NCI-H2081 treated with DMSO at 0.1 percent for 48 hours (cell line): ENCODE results near the gene BTNL3.
"Not testable (repeated sequence)": the region's sequence is repeated elsewhere in the genome, so short reads cannot be mapped to it uniquely, and the experiment has no call there.

ENCODE experiments used
- DNase-seq: peaks from one replicate; lab custom pipeline; 2025; lab: John Stamatoyannopoulos, UW

The BTNL3 gene

DNA sequence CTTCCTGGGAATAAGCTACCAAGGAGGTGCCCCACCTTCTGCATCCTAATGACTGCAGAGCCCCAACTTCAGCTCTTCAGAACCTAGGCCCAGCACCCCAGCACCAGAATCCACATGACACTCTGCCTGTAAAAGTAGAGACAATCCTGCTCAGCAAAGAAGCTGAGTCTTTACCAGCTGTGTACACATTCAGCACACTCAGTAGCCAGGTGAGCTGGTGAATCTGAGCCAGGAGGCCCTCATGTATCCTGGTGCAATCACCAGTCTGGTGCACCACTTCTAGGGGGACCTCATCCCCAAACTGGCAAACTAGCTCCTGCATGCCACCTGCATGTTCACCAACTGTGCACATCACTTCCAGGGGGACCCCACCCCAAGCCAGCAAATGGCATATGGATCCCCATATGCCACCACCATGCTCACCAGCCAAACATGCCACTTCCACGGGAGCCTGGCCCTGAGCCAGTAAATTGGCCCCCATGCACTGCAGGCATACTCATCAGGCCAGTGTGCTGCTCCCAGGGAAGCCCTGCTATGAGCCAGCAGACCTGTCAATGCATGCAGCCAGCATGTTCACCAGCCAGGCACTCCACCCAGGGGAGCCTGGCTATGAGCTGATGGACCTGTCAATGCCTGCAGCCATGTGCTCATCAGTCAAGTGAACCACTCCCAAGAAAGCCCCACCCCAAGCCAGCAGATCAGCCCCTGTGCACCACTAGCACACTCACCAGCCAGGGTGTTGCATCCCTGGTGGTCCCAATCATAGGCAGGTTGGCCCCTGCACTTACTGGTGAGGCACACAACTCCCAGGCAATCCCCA lies 35.8 kb downstream of the BTNL3 start:
- no peak for DNase-seq

DNA sequence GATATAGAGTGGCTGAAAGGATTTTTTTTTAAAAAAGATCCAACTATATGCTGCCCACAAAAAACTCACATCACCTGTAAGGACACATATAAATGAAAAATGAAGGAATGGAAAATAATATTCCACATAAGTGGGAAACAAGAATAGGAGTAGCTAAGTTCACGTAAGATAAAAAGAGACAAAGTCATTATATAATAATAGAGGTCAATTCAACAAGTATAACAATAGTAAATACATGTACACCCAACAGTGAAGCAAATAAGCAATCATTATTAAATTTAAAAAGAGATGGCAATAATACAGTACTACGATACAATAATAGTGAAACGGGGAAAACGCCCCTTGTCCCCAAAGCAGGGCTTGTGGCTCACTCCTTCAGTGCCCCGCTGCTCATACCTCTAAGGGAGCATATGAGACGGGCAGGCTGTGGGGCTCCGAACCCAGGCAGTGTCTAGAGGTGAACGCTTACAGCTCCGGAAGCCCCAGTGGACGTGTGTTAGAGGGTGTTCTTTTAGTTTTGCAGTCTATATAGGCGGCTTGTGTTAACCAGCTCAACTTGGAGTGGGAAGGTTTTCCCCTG lies 38.9 kb downstream of the BTNL3 start:
- no peak for DNase-seq

DNA sequence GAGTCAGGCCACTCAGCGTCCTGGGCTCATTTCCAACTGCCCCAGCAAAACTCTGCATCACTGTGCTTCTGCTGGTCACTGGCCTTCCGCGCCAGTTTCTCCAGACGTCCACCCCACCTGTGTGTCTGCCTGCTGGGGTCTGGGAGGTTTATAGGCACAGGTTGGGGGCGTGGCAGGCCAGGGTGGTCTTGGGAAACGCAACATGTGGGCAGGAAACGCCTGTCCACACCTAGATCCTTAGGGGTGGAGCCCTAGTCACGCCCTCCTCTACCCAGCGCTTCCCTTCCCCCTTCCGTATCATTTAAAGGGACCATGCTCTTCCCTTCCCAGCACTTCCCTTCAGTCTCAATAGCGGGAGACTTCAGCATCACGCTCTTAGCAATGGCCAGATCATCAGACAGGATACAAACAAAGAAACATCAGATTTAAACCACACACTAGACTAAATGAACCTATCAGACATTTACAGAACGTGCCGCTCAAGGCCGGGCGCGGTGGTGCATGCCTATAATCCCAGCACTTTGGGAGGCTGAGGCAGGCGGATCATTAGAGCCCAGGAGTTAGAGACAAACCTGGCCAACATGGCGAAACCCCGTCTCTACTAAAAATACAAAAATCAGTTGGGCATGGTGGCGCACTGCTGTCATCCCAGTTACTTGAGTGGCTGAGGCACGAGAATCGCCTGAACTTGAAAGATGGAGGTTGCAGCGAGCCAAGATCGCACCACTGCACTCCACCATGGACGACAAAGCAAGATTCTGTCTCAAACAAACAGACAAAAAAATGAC lies 39.6 kb downstream of the BTNL3 start:
- DNase-seq: no peak

DNA sequence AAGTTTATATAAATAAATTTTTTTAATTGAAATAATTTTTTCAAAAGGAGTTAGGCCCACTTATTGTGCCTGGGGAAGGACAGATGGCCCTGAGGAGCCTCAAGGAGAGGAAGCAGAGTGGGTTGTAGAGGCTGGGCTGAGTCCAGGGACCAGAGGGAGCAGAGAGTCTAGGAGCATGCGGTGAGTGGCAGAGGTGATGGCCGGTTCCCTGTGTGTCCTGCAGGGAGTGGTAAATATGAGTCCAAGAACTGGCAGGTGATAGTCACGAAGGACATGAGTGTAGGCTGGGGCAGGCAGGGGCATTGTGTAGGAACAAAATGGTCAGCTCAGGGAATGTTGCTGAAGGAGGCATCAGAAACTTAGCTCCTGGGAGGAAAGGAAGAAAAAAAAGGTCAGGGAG lies 43.1 kb downstream of the BTNL3 start:
- DNase-seq: no peak

DNA sequence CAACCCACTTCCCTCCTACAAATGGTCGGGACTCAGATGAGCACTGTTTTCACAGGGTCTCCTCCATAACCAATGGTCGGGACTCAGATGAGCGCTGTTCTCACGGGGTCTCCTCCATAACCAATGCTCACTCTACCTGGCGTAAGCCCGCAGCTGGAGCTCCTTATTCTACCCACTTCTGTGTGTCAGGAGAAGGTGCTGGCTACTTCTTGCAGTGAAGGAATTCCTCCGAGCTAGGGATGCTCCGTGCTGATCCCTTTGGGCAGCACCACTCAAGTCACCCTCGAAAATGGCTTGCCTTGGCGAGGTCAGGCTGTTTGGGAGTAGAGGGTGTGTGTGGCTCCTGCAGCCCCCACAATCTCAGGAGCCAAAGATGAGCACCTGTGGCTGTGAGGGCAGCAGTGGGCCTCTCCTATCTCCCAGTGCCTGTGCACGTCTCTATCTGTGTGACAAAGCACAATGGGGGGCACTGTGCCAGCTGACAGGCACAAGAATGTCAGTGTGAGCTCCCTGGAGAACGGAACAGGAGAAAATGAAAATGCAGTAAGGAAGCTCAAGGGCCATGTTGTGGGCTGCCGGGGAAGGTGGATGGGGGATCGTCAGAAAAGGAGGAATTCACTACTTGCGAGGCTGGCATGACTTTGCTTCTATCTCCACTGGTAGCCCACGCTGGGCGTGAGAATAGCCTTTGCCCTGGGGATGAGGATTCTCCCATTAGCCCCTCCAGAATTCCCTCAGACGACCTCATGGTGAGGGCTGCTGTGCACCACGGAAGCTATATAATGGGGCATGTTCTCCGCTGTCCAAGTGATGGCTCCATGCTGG lies 47.6 kb downstream of the BTNL3 start:
- DNase-seq: no peak

DNA sequence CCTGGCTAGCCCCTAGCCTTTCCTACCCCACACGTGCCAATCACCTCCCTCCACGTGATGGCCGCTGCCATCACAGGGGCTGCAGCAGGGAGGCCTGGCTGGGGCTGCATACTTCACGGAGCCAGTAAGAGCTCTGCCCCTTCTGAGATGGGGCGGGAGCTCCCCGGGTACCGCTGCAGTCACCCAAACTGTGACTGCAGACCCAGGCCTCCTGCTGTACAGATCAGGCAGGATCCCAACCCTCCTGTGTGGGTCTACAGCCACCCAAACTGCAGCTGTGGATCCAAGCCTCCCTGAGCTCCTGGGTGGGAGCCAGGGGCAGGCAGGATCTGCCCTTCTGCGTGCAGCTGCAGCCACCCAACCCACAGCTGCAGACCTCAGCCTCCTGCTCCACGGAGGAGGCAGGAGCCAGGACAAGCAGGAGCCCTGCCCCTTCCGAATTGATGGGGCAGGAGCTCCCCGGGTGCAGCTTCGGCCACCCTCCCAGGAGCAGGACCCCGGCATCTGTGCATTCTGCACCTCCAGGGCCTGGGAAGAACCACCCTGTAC lies 48.2 kb downstream of the BTNL3 start:
- no peak for DNase-seq

DNA sequence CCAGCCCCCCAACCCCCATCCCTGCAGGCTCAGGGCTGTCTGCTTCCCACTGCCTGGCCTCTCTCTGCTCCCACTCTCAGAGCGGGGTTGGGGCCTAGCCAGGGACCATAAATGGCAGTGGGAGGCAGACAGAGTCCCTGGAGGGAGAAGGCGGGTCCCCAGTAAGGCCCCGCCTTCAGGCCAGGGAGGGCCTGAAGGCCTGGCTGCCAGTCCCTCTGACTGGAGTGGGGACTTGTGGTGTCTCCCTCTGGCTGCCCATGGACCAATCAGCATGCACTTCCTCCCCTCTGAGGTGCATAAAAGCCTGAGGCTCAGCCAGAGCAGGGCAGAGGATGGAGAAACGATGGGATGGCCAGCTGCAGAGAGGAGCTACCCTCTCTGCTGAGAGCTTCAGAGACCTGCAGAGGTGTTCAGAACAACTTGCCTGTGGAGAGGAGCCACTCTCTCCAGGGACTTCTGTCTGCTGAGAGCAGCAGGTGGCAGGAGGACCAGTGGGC lies 48.8 kb downstream of the BTNL3 start:
- no peak for DNase-seq

DNA sequence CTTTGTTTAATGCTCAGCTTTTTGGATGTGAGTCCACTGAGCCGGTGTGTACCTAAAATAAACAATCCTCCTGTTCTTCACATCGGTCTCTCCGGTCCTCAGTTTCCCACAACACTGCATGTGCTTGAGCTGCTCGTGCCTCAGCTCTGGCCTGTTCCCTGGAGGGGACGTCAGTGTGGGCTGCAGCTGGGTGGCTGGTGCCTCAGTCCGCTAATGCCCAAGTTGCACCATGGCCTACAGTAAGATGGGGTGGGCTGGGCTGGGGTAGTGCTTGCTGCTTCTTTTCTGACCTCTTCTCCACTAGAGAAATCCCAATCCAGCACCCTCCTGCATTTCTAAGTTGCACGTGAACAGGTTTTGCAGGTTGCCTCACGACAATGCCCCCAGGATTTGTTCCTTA lies 50.8 kb downstream of the BTNL3 start:
- no peak for DNase-seq

DNA sequence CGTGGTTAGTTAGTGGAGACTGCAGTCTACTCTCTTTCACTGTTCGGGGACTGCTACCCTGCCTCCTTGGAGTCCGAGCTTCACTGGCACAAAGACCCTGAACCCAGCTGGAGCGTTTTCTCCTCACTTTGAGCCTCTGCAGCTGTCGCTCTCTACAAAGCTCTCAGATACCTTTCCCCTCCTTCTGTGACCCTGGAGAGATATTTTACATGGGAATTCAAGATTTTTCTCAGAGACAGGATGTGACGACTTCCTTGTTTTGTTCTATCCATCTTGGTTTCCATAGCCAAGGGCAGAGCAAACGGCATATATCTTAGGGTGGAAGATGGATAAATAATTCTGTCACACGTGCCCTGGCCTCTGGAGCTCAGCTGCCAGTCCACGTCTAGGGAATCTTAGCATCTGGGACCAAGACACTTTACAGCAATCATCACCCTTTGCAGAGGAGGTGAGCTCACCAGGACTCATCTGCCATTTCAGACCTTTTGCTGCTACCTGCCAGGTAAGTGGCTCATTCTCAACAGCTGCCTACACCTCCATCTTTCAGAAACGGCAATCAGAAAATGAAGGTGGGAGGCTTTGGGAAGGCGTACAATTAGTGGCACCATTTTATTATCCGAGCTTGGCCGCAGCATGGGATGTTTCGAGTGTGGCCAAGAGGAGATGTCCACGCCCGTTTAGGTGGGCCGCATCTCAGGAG lies 51.4 kb downstream of the BTNL3 start, which contains the start of gene BTNL9:
TSS of gene BTNL9 (plus strand) at position 336 of the 700 bp plus-strand sequence. CDS start 5,224 bp downstream, outside the sequence.
- DNase-seq: no peak

DNA sequence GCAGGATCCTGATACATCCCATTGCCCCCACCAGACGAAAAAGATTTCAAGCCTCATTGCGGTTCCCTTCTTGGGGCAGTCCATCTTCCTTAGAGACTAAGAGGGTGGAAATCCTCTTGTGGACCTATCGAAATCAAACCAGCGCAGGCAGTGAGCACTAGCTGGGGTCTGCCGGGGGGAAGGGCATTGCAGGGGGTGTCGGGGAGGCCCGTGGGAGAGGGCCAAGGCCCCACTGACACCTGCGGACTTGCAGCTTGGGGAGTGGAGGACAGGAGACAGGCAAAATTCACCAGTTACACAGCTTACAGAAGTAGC lies 51.9 kb downstream of the BTNL3 start:
- DNase-seq: no peak

DNA sequence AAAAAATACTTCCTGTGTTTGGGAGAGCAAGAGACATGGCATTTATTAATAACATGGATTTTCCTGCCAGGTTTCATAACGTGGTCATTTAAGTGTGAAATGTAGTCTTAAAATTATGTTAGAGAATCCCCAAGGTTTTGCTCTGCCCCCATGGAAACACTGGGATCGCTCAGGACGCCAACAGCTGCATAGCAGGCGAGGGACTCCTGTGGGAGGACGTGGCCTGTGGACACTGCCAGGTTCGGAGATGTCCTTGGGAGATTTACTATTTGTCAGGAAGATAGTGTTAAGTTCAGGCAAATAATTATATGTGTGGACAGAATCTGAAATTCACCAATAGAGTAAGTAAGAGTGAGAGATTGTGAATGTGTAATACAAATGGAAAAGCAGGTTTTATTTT lies 52.4 kb downstream of the BTNL3 start:
- no peak for DNase-seq

DNA sequence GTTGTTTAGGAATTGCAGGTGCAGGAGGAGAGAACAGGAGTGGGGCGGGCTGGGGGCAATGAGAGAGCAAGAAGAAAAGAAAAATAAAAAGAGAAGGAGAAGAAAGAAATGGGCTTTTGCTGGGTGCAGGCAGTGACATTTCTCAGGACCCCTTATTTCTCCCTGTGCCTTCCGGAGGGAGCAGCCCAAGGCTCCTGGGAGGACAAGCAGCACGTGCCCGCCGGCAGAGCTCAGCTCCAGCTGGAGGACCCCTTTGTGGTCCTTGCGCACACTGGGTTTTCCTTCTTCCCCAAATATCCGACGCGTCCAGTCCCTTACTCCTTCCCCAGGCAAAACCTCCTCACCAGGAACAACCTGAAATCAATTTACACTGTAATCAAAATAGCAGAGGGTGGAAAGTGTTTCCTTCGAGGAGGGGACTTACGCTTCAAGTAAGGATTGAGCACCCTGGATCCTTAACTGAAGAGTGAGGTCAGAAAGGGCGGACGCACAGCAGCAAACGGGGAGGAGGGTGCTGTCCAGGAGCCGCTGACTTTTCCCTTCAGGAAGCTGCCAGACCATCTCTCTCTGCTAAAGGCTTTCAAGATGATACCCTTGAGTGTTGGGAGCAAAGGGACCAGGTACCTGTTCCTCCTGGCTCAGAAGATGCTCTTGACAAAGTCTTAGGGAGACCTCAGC lies 53.5 kb downstream of the BTNL3 start:
- DNase-seq: no peak

DNA sequence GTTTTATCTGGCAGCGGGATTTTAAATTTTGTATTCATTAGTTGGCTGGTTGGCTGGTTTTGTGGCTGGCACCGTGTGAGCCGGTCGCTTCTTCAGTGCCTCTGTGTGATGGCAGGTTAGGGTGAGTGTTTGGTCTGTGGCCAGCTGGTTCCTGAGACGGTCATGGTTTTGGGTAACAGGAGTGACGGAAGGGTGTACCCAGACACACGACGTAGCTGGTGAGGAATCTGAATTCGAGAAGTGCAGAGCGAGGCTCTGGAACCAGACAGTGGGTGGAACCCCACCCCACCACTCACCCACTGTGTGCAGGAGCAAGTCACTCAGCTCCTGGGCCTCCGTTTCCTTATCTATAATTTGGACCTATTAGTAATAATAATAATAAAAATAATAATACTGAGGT lies 54.1 kb downstream of the BTNL3 start:
- no peak for DNase-seq

DNA sequence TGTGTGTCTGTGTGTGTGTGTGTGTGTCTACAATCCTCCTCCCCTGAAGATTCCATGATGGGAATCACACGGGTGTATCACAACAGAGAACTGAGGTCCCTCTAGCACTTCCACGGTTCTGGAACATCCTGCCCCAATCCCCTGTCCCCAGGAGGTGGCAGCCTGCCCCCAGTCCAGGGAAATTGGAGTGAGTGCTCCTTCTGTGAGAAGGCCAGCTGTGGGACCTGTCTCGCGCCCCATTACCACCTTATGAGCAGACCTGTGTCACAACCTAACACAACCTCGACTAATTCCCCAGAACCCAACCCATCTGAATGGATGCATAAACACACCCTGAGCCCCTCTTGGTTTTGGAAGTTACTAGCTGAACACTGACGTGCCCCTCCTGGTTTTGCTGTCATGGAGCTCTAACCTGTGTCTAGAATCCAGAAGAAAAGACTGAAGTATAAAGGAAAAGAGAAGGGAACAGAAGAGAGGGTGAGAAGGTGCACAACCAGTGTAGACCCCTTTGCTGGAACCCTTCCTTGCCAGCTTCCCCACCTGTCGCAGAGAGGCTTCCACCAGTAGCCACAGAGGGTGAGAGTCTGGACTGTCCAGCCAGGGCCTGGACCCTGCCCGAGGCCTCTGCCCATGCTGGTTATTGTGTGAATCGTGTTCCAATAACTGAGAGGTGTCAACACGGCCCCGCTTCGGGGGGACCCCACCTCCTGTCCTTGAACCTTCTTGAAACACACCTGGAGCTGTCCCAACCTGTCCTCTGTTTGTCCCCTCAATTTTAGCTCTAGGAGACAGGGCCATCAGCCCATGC lies 54.8 kb downstream of the BTNL3 start:
- DNase-seq: no peak

DNA sequence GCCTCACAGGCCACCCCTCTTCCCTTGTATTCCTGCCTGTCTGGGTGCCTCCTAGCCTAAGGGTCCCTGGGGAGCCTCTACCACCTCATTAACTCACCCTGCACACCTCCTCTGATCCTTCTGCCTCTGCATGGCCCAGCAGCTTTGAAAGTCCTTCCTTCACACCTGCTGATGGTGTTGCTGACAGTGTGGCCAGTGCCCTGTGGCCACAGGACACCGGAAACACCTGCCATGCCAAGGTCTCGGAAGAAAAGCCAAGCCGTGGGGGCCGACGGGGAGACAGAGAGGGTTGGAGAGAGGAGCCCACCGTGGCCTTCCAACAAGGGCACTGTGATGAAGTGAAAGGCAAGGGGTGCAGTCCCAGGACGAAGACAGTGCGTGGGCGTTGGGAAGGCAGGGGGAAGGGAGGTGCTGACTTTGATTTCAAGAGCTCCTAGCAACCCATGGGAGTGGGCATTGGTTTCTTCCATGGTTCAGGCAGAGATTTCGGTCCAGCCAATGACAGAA lies 55.5 kb downstream of the BTNL3 start:
- no peak for DNase-seq

DNA sequence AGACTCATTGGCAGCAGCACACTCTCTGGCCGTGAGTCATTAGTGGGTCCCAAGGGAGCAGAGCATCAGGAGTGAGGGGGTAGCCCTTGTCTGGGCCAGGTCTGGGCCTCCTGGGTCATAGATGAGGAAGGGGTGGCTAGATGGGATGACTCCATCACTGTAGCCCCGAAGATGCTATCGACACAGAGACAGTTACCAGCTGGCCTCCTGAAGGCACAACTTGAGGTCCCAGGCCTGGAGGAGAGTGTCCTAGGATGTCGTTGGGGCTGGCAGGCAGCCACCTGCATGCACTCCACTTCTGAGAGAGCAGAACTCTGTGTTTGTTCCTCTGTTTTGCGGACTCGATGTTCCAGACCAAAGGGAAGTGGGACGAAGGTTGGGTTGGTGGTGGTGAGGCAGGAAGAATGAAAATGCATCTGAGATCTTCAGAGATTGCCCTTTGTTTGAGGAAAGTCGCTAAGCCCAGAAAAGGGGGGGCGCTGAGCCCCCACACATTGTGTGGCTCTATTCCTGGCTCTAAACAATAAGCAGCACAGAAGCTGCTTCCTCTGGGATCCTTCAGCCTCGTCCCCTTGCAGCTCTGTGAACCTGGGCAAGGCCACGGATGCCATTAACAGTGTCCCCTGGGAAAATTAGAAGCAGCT lies 56.1 kb downstream of the BTNL3 start:
- no peak for DNase-seq

DNA sequence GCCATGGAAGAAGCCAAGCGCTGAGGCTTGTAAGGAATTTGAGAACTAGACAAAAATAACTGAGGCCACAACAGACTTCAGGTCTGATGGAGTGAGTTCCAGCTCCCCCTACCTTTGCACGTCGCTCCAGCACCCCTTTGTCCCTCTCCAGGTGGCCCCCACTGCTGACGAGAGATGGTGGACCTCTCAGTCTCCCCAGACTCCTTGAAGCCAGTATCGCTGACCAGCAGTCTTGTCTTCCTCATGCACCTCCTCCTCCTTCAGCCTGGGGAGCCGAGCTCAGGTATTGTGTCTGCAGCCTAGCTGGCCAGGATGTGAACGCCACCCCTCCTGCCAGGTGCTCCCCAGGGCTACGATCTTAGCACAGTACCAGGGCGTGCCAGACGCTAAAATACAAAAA lies 56.7 kb downstream of the BTNL3 start:
- no peak for DNase-seq

DNA sequence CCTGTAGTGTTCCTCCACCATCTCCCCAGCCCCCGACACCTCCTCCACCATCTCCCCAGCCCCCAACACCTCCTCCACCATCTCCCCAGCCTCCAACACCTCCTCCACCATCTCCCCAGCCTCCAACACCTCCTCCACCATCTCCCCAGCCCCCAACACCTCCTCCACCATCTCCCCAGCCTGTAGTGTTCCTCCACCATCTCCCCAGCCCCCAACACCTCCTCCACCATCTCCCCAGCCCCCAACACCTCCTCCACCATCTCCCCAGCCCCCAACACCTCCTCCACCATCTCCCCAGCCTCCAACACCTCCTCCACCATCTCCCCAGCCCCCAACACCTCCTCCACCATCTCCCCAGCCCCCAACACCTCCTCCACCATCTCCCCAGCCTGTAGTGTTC lies 57.2 kb downstream of the BTNL3 start:
- not testable (repeated sequence) for DNase-seq

DNA sequence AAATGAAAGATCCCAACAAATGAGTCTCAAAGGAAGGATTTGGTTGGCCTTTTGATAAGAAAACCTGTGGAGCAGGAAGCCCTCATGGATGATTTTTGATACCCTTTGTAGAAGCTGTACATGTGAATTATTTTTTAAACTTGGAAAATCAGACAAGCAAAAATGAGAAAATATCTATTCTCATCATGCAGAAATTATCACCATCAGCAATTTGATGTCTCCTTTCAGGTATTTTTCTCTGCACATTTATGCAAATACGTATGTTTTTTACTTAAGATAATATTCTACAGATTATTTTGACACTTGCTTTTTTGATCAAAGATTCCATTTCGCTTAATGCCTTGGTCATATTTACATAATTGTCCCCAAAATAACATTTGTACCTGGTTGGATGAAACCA lies 58.6 kb downstream of the BTNL3 start:
- no peak for DNase-seq
